HepG2 (cell line): ENCODE results near the gene GPC6. TPM values are rescaled to one million over a fixed set of nuclear protein-coding genes. Genes with fewer than 3 reads are reported as not detected.

Experiments used
- AGO2 ChIP-seq: fragments of 200-400 bp; formaldehyde crosslinking; optimal IDR thresholded peaks from 2 replicates; pipeline ENCODE3; 2017; ENCODE audit warnings: mild to moderate bottlenecking, low read depth, low read length, moderate library complexity
- BATF2 ChIP-seq: sonication (generic); formaldehyde crosslinking; IDR thresholded peaks from 2 replicates; pipeline ENCODE4 v1.8.0; 2022; ENCODE audit warnings: mild to moderate bottlenecking, missing genetic modification reagents, moderate library complexity
- BRF2 ChIP-seq: sonication (generic); formaldehyde crosslinking; IDR thresholded peaks from 2 replicates; pipeline ENCODE4 v1.8.1; 2022; ENCODE audit warnings: mild to moderate bottlenecking, missing genetic modification reagents
- DR1 ChIP-seq: sonication (generic); formaldehyde crosslinking; IDR thresholded peaks from 2 replicates; pipeline ENCODE4 v1.8.0; 2021; ENCODE audit warnings: mild to moderate bottlenecking, missing genetic modification reagents, inconsistent platforms
- EEA1 ChIP-seq: sonication (generic); formaldehyde crosslinking; IDR thresholded peaks from 2 replicates; pipeline ENCODE4 v1.5.1; 2020; ENCODE audit warnings: mild to moderate bottlenecking, missing genetic modification reagents, borderline replicate concordance
- GABPB1 ChIP-seq: IDR thresholded peaks from 2 replicates; pipeline ENCODE4 v1.6.1; 2016; ENCODE audit warnings: mild to moderate bottlenecking, missing genetic modification reagents, moderate library complexity, missing compliant biosample characterization
- GLMP ChIP-seq: sonication (generic); formaldehyde crosslinking; IDR thresholded peaks from 2 replicates; pipeline ENCODE4 v1.9.0; 2021; ENCODE audit warnings: missing genetic modification reagents, mild to moderate bottlenecking, borderline replicate concordance
- HES4 ChIP-seq: sonication (generic); formaldehyde crosslinking; IDR thresholded peaks from 2 replicates; pipeline ENCODE4 v1.9.0; 2021; ENCODE audit warnings: mild to moderate bottlenecking, missing genetic modification reagents, borderline replicate concordance
- NR1H2 ChIP-seq: sonication (generic); formaldehyde crosslinking; IDR thresholded peaks from 2 replicates; pipeline ENCODE4 v1.8.1; 2022; ENCODE audit warnings: low read depth, missing genetic modification reagents, borderline replicate concordance
- PBX2 ChIP-seq: IDR thresholded peaks from 2 replicates; pipeline ENCODE4 v1.6.1; 2016; ENCODE audit warnings: control low read depth
- SMAD3 ChIP-seq: sonication (generic); formaldehyde crosslinking; IDR thresholded peaks from 2 replicates; pipeline ENCODE4 v1.4.0; 2020; ENCODE audit warnings: missing genetic modification reagents
- ZBTB25 ChIP-seq: IDR thresholded peaks from 2 replicates; pipeline ENCODE4 v1.6.1; 2018; ENCODE audit warnings: missing genetic modification reagents
- ZBTB4 ChIP-seq: sonication (generic); formaldehyde crosslinking; IDR thresholded peaks from 2 replicates; pipeline ENCODE4 v1.4.0; 2020; ENCODE audit warnings: missing genetic modification reagents, mild to moderate bottlenecking, borderline replicate concordance
- ZNF329 ChIP-seq: sonication (generic); formaldehyde crosslinking; IDR thresholded peaks from 2 replicates; pipeline ENCODE4 v1.9.0; 2021; ENCODE audit warnings: low read depth, mild to moderate bottlenecking, missing genetic modification reagents
- ZNF331 ChIP-seq: sonication (generic); formaldehyde crosslinking; IDR thresholded peaks from 2 replicates; pipeline ENCODE4 v1.4.0; 2020; ENCODE audit warnings: missing genetic modification reagents
- ZNF550 ChIP-seq: sonication (generic); formaldehyde crosslinking; IDR thresholded peaks from 2 replicates; pipeline ENCODE4 v1.4.0; 2020; ENCODE audit warnings: mild to moderate bottlenecking, missing genetic modification reagents, borderline replicate concordance
- ZUFSP ChIP-seq: sonication (generic); formaldehyde crosslinking; IDR thresholded peaks from 2 replicates; pipeline ENCODE4 v1.9.0; 2021; ENCODE audit warnings: missing genetic modification reagents, mild to moderate bottlenecking, borderline replicate concordance
- polyA plus RNA-seq, 8 experiments: library from polyadenylated mRNA; depleted of rRNA in 3 of 8; stranded (reverse) in 7 of 8; unstranded in 1 of 8; fragments of >200 nt; fragmentation: Illumina TruSeq in 4 of 8; extraction: Trizol in 4 of 8; gene quantifications; 2 replicates each; pipeline versions ENCODE4 v1.2.1 to v1.2.3, GENCODE V29; 2011 to 2016; ENCODE audit warnings: low read depth in 4 of 8, missing spikeins in 1 of 8, mixed read lengths in 1 of 8; ENCODE audit not compliant: insufficient read depth in 1 of 8
- total RNA-seq, 5 experiments: library from RNA; depleted of rRNA; stranded (reverse); fragments of >200 nt; fragmentation: Illumina TruSeq; extraction: Trizol; gene quantifications; 2 replicates each; pipeline ENCODE4 v1.2.3, GENCODE V29; 2016; ENCODE audit warnings: low read depth in 1 of 5

GPC6 gene
- total and polyA plus RNA-seq, 2 of the 13 experiments (the other 11 are each of a cell fraction or from before 2014, with no cell fraction given) = 24.5 to 33.9 TPM

- 0 out of 2 replicates have a peak, but pooled peaks have one; percentile 9 for TF ChIP-seq ZBTB4 (CRISPR knock-in tag)
- peak; percentile 10; the same call in 1 of the 2 replicates for TF ChIP-seq DR1 (CRISPR knock-in tag)
- peak; percentile 16; the same call in 1 of the 2 replicates for TF ChIP-seq HES4 (CRISPR knock-in tag)
- TF ChIP-seq PBX2 (CRISPR knock-in tag) = no peak
- TF ChIP-seq ZUFSP (CRISPR knock-in tag) = no peak
- no peak for TF ChIP-seq BATF2 (CRISPR knock-in tag)
- no peak for TF ChIP-seq SMAD3 (CRISPR knock-in tag)
- peak; percentile 59 for TF ChIP-seq AGO2
- TF ChIP-seq BRF2 (CRISPR knock-in tag) = 0 out of 2 replicates have a peak, but pooled peaks have one; percentile 44
- no peak for TF ChIP-seq ZNF331 (CRISPR knock-in tag)
- TF ChIP-seq ZNF550 (CRISPR knock-in tag) = no peak
- no peak for TF ChIP-seq NR1H2
- no peak for TF ChIP-seq ZNF329 (CRISPR knock-in tag)
- TF ChIP-seq ZBTB25 = no peak
- 0 out of 2 replicates have a peak, but pooled peaks have one; percentile 40 for TF ChIP-seq EEA1 (CRISPR knock-in tag)
- no peak for TF ChIP-seq GLMP
- TF ChIP-seq GABPB1 (CRISPR knock-in tag) = peak; percentile 48; the same call in 1 of the 2 replicates
Observed at GRCh38 chr13:93227878-93228642, 1.5 kb downstream of the GPC6 start (continued).
